HG02938 (cell line): ENCODE measurements around the gene BCL2L1.

Source experiments
- ATAC-seq: cut with Tn5 transposase; IDR thresholded peaks from one replicate; pipeline ENCODE4 v1.9.1; 2021; ENCODE audit warnings: mild to moderate bottlenecking, moderate library complexity; ENCODE audit not compliant: unreplicated experiment

BCL2L1 gene

GRCh38 chr20:31731321-31731717 is 8.7 kb upstream of the BCL2L1 start:
- ATAC-seq = no peak

- peak; percentile 77 for ATAC-seq
Observed at GRCh38 chr20:31723319-31724078, 831 bp upstream of the BCL2L1 start.

GRCh38 chr20:31723069-31723318 is 326 bp upstream of the BCL2L1 start:
- ATAC-seq = no peak

GRCh38 chr20:31721408-31722256 is 1.0 kb downstream of the BCL2L1 start:
- no peak for ATAC-seq

GRCh38 chr20:31720486-31721407 is 1.9 kb downstream of the BCL2L1 start:
- ATAC-seq = no peak

- no peak for ATAC-seq
Observed at GRCh38 chr20:31719644-31720485, 2.8 kb downstream of the BCL2L1 start.

GRCh38 chr20:31718952-31719643 is 3.6 kb downstream of the BCL2L1 start:
- no peak for ATAC-seq

- ATAC-seq = peak; percentile 42
Observed at GRCh38 chr20:31717478-31718201, 5.0 kb downstream of the BCL2L1 start.

GRCh38 chr20:31716818-31717477 is 5.7 kb downstream of the BCL2L1 start:
- no peak for ATAC-seq

- no peak for ATAC-seq
Observed at GRCh38 chr20:31716351-31716750, 6.3 kb downstream of the BCL2L1 start.

GRCh38 chr20:31715766-31716165 is 6.9 kb downstream of the BCL2L1 start:
- no peak for ATAC-seq

GRCh38 chr20:31713312-31714273 is 9.1 kb downstream of the BCL2L1 start:
- ATAC-seq = no peak

GRCh38 chr20:31712564-31713311 is 9.9 kb downstream of the BCL2L1 start:
- ATAC-seq = no peak

- ATAC-seq = no peak
Observed at GRCh38 chr20:31712112-31712553, 10.5 kb downstream of the BCL2L1 start.

GRCh38 chr20:31711179-31712111 is 11.2 kb downstream of the BCL2L1 start:
- no peak for ATAC-seq
